IPS-15b (cell line): ENCODE results near the gene SCFD2.

Source experiments
- H3K27me3 ChIP-seq: one replicate; pipeline ENCODE4 v1.6.1; 2013; ENCODE audit warnings: low read length; ENCODE audit not compliant: control insufficient read depth, insufficient read depth
- H3K36me3 ChIP-seq: one replicate; pipeline ENCODE4 v1.6.1; 2013; ENCODE audit warnings: low read length; ENCODE audit not compliant: control insufficient read depth, insufficient read depth
- H3K4me1 ChIP-seq: one replicate; pipeline ENCODE4 v1.6.1; 2013; ENCODE audit warnings: mild to moderate bottlenecking, low read length; ENCODE audit not compliant: control insufficient read depth, insufficient read depth
- H3K4me3 ChIP-seq: one replicate; pipeline ENCODE4 v1.5.1; 2013; ENCODE audit warnings: low read depth, low read length
- H3K9ac ChIP-seq: one replicate; pipeline ENCODE4 v1.6.1; 2013; ENCODE audit warnings: low read depth, mild to moderate bottlenecking, low read length
- H3K9me3 ChIP-seq: one replicate; pipeline ENCODE4 v1.6.1; 2013; ENCODE audit warnings: mild to moderate bottlenecking, low read length; ENCODE audit not compliant: control insufficient read depth, insufficient read depth

Gene SCFD2

DNA sequence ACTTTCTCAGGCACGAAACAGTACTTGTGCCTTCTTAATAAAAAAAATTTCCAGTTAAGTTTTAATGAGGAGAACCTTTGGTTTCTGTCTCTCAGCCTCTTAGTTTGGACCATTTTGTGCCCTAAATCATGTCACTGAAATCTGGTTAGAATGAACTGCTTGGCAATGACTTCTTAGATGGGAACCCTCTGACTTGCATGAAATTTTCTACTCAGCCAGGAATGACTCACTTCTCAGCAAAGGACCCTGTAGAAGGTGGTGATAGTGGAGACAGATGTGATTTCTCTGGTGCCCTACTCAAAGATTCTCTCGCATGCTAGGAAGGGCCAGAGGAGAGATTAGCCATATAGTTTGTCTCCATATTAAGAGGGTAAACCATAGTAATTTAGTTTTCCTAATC is 453.3 kb downstream of the SCFD2 start:
- H3K9me3 ChIP-seq: no peaks in the 10 kb centered on the region
- H3K4me1 ChIP-seq: peaks cover under 1% of the 10 kb centered on the region
- no peak overlapping the region for H3K9ac ChIP-seq
- H3K36me3 ChIP-seq: no peaks in the 10 kb centered on the region
- H3K27me3 ChIP-seq: no peaks in the 10 kb centered on the region
- H3K4me3 ChIP-seq: no peak overlapping the region

DNA sequence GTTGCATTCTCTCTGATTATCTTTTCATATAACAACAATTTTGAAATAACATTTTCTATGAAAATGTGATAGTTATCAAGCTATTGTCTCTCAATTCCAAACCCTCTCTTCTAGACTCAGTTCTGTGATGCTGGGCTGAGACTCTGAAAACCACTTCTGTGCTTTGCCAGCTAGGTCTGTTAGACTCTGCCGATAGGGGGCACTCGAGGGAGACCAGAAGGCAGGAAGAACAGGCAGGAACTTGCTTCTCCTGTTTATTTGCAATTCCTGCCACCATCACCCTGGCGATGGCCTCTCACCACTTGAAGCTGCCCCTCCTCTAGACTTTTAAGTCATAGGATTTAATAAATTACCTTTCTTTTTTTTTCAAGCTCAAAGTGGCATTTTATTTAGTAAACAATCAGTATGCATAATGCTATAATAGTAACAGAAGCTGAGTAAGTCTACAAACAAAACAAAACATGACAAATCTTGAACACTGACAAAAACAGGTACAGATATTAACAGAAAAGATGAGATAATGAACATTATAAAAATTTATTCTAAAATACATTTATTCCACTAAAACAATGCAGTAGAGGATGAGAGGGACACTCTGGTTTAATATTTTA is 454.1 kb downstream of the SCFD2 start:
- Histone ChIP-seq H3K4me3 (no peak overlapping the region), H3K36me3 (no peaks in the 10 kb centered on the region), H3K9ac (no peak overlapping the region), H3K4me1 (no peaks in the 10 kb centered on the region), H3K27me3 (no peaks in the 10 kb centered on the region), H3K9me3 (no peaks in the 10 kb centered on the region)

DNA sequence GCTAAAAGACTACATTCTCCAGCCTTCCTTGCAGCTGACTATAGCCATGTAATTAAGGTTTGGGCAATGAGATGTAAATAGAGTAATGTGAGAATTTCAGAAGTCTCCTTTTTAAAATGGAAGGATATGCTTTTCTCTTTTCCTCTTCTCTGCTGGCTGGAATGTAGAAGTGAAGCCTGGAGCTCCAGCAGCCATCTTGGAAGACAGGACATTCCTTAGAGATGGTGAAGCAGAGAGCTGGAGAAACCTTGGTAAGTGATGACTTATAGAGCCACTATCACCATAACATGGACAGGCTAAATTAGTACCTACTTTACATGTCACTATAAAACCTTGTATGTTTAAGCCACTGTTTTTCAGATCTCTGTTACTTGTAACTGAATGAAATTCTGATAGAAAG is 455.7 kb downstream of the SCFD2 start:
- H3K27me3 ChIP-seq: no peaks in the 10 kb centered on the region
- no peaks in the 10 kb centered on the region for H3K9me3 ChIP-seq
- no peak overlapping the region for H3K4me3 ChIP-seq
- no peak overlapping the region for H3K9ac ChIP-seq
- H3K36me3 ChIP-seq: no peaks in the 10 kb centered on the region
- H3K4me1 ChIP-seq: no peaks in the 10 kb centered on the region

- H3K9me3 ChIP-seq: no peaks in the 10 kb centered on the region
- H3K4me3 ChIP-seq: no peak overlapping the region
- H3K4me1 ChIP-seq: no peaks in the 10 kb centered on the region
- no peaks in the 10 kb centered on the region for H3K36me3 ChIP-seq
- no peak overlapping the region for H3K9ac ChIP-seq
- no peaks in the 10 kb centered on the region for H3K27me3 ChIP-seq
Observed at GRCh38 chr4:52907510-52907909, 458.4 kb downstream of the SCFD2 start.

GRCh38 chr4:52904421-52904820 is 461.4 kb downstream of the SCFD2 start:
- no peak overlapping the region for H3K9ac ChIP-seq

GRCh38 chr4:52903273-52903672 is 462.6 kb downstream of the SCFD2 start:
- Histone ChIP-seq H3K4me1 (no peaks in the 10 kb centered on the region), H3K9me3 (peaks cover 2% of the 10 kb centered on the region), H3K27me3 (no peaks in the 10 kb centered on the region), H3K36me3 (peaks cover 2% of the 10 kb centered on the region), H3K9ac (no peak overlapping the region), H3K4me3 (no peak overlapping the region)

More at GRCh38 chr4:52904421-52904820, 461.4 kb downstream of the SCFD2 start:
- Histone ChIP-seq H3K9me3 (peaks cover 2% of the 10 kb centered on the region), H3K4me3 (no peak overlapping the region), H3K4me1 (no peaks in the 10 kb centered on the region), H3K27me3 (no peaks in the 10 kb centered on the region), H3K36me3 (peaks cover 2% of the 10 kb centered on the region)

- Histone ChIP-seq H3K27me3 (no peaks in the 10 kb centered on the region), H3K36me3 (no peaks in the 10 kb centered on the region), H3K4me3 (no peak overlapping the region), H3K9ac (no peak overlapping the region), H3K9me3 (no peaks in the 10 kb centered on the region), H3K4me1 (peaks cover 4% of the 10 kb centered on the region)
Observed at GRCh38 chr4:52894443-52894842, 471.4 kb downstream of the SCFD2 start.

GRCh38 chr4:52892880-52893279 is 473.0 kb downstream of the SCFD2 start:
- H3K27me3 ChIP-seq: no peaks in the 10 kb centered on the region
- H3K4me3 ChIP-seq: no peak overlapping the region
- no peaks in the 10 kb centered on the region for H3K36me3 ChIP-seq
- H3K9me3 ChIP-seq: no peaks in the 10 kb centered on the region
- H3K4me1 ChIP-seq: peaks cover 4% of the 10 kb centered on the region
- no peak overlapping the region for H3K9ac ChIP-seq

DNA sequence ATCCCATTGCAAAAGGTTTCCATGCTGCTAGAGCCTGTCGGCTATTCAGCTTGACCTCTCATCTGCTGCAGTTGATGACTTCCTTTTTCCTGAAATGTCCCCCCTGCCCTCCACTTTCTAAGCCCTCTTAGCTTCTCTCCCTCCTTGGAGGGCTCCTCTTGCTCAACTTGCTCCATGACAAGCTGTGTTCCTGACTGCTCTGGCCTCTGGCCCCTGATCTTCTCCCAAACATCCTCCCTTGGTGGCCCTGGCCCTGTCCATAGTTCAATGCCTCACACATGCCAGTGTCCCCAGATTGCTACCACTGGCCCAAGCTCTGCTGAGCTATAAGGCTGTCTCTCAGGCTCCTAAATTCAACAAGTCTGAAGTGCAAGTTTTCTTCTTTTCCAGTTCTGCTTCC is 474.1 kb downstream of the SCFD2 start:
- no peaks in the 10 kb centered on the region for H3K36me3 ChIP-seq
- peaks cover 4% of the 10 kb centered on the region for H3K4me1 ChIP-seq
- H3K4me3 ChIP-seq: no peak overlapping the region
- no peaks in the 10 kb centered on the region for H3K9me3 ChIP-seq
- H3K27me3 ChIP-seq: no peaks in the 10 kb centered on the region
- no peak overlapping the region for H3K9ac ChIP-seq

GRCh38 chr4:52890521-52890791 is 475.4 kb downstream of the SCFD2 start:
- H3K9me3 ChIP-seq: no peaks in the 10 kb centered on the region
- H3K9ac ChIP-seq: no peak overlapping the region
- H3K27me3 ChIP-seq: no peaks in the 10 kb centered on the region
- H3K4me1 ChIP-seq: peaks cover 4% of the 10 kb centered on the region
- no peaks in the 10 kb centered on the region for H3K36me3 ChIP-seq
- H3K4me3 ChIP-seq: no peak overlapping the region

DNA sequence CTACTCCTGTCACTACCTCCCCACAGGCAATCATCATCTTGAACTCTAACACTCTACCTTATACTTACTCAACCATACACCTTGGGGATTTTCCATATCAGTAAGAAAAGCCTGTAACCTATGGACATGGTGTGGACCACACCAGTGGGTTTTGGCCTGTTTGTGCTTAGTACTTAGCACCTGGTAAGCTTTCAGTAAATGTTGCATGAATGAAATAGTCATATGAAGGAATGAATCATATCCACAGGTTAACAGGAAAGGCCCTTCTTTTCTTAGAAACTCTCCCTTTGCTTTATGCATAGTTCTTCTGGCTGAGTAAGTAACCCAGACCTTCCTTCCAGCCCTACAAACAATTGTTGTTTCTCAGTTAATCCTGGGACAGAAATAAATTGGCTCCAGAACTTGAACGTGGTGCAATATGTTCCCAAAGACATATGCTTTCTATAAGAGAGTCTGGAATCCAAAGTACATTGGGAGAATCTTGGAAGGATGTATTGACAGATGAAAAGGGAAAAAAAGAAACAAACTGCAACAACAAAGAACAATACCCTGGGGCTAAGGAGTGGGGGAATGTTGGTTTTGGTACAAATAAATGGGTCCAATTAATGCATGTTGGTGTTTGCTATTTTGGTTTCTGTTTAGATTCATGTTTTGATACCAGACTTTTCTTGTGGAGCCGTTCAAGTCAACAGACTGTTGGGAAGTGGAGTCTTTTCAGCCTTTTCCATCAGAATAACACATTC is 475.9 kb downstream of the SCFD2 start:
- no peaks in the 10 kb centered on the region for H3K27me3 ChIP-seq
- no peaks in the 10 kb centered on the region for H3K36me3 ChIP-seq
- peaks cover 4% of the 10 kb centered on the region for H3K4me1 ChIP-seq
- H3K9me3 ChIP-seq: no peaks in the 10 kb centered on the region
- H3K9ac ChIP-seq: no peak overlapping the region
- H3K4me3 ChIP-seq: no peak overlapping the region

- H3K4me1 ChIP-seq: peaks cover 4% of the 10 kb centered on the region
- no peaks in the 10 kb centered on the region for H3K27me3 ChIP-seq
- no peak overlapping the region for H3K9ac ChIP-seq
- H3K36me3 ChIP-seq: no peaks in the 10 kb centered on the region
- H3K4me3 ChIP-seq: no peak overlapping the region
- H3K9me3 ChIP-seq: no peaks in the 10 kb centered on the region
Observed at GRCh38 chr4:52889354-52889753, 476.5 kb downstream of the SCFD2 start.
